ENCODE results near the gene RABL2A. TPM values are rescaled to one million over a fixed set of nuclear protein-coding genes. Genes with fewer than 3 reads are reported as not detected.
"Not testable (repeated sequence)": the region's sequence is repeated elsewhere in the genome, so short reads cannot be mapped to it uniquely, and the experiment has no call there.

RABL2A gene
- total and polyA plus RNA-seq, 5 experiments from 2014 or later: 11.0 to 53.4 (median 15.8) TPM

DNA sequence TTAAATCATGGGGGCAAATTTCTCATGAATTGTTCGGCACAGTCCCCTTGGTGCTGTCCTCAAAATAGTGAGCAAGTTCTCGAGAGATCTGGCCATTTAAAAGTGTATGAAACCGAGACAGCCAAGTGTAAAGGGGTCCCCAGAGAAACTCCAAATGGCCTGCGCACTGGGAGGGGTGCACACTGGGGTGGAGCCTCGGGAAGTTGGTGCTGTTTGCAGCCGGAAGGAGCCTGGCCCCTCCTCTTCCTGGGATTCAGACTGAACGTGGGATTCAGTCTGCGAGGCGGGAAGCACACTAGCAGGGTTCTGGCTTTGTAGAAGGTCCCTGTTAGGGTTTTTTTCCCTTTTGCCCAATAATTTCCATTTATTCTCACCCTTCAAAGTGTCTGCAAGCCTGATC, 48.8 kb downstream of the RABL2A start:
- POLR2A ChIA-PET: no interaction called here
- Mint-ChIP-seq H3K4me1 (peaks cover 0 to 9% (median 4%) of the 10 kb centered on the region in 4 donors), H3K4me3 (no peak overlapping the region), H3K36me3 (peaks cover 0 to 9% (median 0%) of the 10 kb centered on the region in 3 donors), H3K27ac (no peak overlapping the region), H3K27me3 (no peaks in the 10 kb centered on the region), H3K9me3 (peaks cover 0 to 13% (median 4%) of the 10 kb centered on the region in 9 donors)
- ATAC-seq: no peak
- DNase-seq: no peak

DNA sequence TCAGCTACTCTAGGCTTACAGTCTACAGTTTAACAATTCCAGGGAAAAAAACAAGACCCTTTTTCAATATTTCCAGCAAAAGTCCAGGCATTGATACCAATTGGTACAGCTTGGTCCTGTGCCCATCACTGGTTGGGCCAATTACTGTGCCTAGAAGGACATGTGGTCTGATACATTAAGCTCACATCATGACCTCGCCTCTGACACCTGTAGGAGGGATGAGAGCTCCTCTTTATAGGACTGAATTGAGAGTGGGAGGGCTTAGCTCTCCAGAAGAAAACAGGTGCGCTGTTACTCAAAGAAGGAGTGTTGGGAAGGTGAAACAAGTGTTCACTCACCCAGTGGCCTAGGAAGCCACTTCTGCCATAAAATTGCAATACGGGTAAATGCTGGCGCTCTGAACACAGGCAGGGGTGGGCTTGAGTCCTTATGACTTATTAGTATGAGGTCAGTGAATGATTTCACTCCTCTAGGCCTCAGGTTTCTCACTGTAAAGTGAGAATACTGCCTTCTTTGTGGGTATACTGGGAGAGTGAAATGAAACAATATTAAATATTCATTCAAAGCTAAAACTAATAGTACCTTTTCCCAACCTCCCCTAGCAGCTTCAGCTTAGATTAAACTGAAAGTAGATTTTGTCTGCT, 49.7 kb downstream of the RABL2A start:
- H3K4me3 Mint-ChIP-seq: no peak overlapping the region
- H3K9me3 Mint-ChIP-seq: peaks cover 0 to 13% (median 4%) of the 10 kb centered on the region in 9 donors
- H3K4me1 Mint-ChIP-seq: peaks cover 0 to 9% (median 4%) of the 10 kb centered on the region in 4 donors
- DNase-seq (no peak), ATAC-seq (no peak)
- H3K27ac Mint-ChIP-seq: peak overlapping the region in 1 of 10 donors; percentile 30
- no peaks in the 10 kb centered on the region for H3K27me3 Mint-ChIP-seq
- POLR2A ChIA-PET: no interaction called here
- peaks cover 0 to 9% (median 0%) of the 10 kb centered on the region in 3 donors for H3K36me3 Mint-ChIP-seq

DNA sequence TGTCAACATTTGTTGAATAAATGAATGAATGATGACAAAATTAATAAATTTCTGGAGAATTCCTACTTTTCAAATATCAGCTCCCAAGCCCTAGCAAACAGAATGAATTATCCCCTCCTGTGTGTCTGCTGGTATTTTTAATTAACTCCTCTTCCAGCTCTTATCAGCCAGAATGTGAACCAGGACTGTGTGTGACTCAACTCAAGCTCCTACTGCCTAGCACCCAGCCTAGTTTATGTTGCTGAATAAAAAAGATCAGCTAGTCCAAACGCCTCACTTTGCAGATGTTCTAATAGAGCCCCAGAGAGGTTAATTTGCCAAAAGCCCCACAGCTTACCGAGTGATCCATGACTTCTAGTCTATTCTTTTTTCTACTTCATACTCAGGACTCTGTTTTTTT, 50.3 kb downstream of the RABL2A start:
- DNase-seq (no peak), ATAC-seq (no peak)
- H3K4me3 Mint-ChIP-seq: no peak overlapping the region
- H3K27me3 Mint-ChIP-seq: no peaks in the 10 kb centered on the region
- H3K4me1 Mint-ChIP-seq: peaks cover 0 to 9% (median 4%) of the 10 kb centered on the region in 4 donors
- H3K27ac Mint-ChIP-seq: peak overlapping the region in 1 of 10 donors; percentile 30
- POLR2A ChIA-PET: no interaction called here
- H3K36me3 Mint-ChIP-seq: peaks cover 0 to 9% (median 0%) of the 10 kb centered on the region in 3 donors
- H3K9me3 Mint-ChIP-seq: peaks cover 0 to 13% (median 4%) of the 10 kb centered on the region in 9 donors

DNA sequence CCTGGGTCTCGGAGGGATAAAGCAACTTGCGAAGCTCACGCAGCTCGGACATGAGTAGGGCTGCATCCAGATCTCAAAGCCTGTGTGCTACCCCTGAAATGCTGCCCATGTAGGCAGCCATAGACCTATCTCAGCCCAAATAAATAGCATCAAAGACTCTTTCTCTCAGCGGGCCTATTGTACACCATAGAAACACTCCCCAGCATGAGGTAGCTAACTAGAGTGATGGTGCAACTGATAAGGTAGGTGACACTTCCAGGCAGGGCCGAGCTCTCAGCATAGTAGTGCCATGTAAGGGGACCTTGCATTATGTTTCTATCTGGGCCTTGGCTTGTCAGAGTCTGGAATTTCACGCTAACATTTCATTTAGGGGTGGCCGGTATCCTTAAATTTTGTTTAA, 52.4 kb downstream of the RABL2A start:
- ATAC-seq (no peak), DNase-seq (no peak)
- no peaks in the 10 kb centered on the region for H3K27me3 Mint-ChIP-seq
- no peak overlapping the region for H3K27ac Mint-ChIP-seq
- POLR2A ChIA-PET: no interaction called here
- H3K9me3 Mint-ChIP-seq: peaks cover 0 to 7% (median 0%) of the 10 kb centered on the region in 9 donors
- H3K4me3 Mint-ChIP-seq: no peak overlapping the region
- peaks cover 0 to 2% (median 0%) of the 10 kb centered on the region in 3 donors for H3K36me3 Mint-ChIP-seq
- peaks cover 0 to 7% (median under 1%) of the 10 kb centered on the region in 4 donors for H3K4me1 Mint-ChIP-seq

DNA sequence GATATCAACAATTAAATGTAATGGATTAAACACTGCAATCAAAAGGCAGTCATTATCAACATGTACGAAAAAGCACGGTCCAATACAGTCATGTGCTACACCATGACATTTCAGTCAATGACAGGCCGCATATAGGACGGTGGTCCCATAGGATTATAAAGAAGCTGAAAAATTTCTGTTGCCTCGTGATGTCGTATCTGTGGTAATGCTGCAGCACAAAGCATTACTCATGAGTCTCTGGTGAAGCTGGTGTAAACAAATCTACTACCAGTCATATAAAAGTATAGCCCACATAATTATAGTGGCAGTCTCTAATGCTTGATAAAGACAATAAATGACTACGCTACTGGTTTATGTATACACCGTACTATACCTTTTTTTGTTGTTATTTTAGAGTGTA, 58.4 kb downstream of the RABL2A start:
- peaks cover 0 to 2% (median 0%) of the 10 kb centered on the region in 3 donors for H3K36me3 Mint-ChIP-seq
- H3K4me1 Mint-ChIP-seq: peaks cover 0 to 2% (median under 1%) of the 10 kb centered on the region in 4 donors
- DNase-seq (no peak), ATAC-seq (no peak)
- H3K27ac Mint-ChIP-seq: no peak overlapping the region
- H3K4me3 Mint-ChIP-seq: no peak overlapping the region
- POLR2A ChIA-PET: no interaction called here
- H3K27me3 Mint-ChIP-seq: no peaks in the 10 kb centered on the region
- peaks cover 0 to 7% (median 0%) of the 10 kb centered on the region in 9 donors for H3K9me3 Mint-ChIP-seq

DNA sequence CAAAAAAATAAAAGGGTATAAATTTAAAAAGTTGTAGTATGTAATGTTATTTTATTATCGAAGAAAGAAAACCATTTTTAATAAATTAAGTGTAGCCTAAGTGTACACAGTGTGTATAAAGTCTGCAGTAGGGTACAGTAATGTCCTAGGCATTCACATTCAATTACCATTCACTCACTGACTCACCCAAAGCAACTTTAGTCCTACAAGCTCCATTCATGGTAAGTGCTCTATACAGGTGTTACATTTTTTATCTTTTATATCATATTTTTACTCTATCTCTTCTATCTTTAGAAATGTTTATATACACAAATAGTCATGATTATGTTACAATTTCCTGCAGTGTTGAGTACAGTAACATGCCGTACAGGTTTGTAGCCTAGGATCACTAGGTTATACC, 59.5 kb downstream of the RABL2A start:
- Mint-ChIP-seq H3K4me3 (no peak overlapping the region), H3K27me3 (no peaks in the 10 kb centered on the region), H3K9me3 (peaks cover 0 to 7% (median 0%) of the 10 kb centered on the region in 9 donors), H3K36me3 (peaks cover 0 to 2% (median 0%) of the 10 kb centered on the region in 3 donors), H3K4me1 (peaks cover 0 to 8% (median 3%) of the 10 kb centered on the region in 4 donors), H3K27ac (no peak overlapping the region)
- no peak for DNase-seq
- no peak for ATAC-seq
- POLR2A ChIA-PET: no interaction called here

DNA sequence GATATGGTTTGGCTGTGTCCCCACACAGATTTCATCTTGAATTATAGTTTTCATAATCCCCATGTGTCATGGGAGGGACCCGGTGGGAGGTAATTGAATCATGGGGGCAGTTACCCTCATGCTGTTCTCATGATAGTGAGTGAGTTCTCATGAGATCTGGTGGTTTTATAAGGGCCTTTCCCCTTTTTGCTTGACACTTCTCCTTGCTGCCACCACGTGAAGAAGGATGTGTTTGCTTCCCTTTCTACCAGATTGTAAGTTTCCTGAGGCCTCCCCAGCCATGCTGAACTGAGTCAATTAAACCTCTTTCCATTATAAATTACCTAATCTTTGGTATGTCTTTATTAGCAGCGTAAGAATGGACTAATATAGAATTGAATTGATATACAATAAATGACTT, 63.8 kb downstream of the RABL2A start:
- POLR2A ChIA-PET: interaction anchor here (0.5 kb wide), 1 partner anchor 80 kb away, joined by 4 read pairs; no protein-coding TSS in a partner anchor
- not testable (repeated sequence) for H3K36me3 Mint-ChIP-seq, ATAC-seq, H3K9me3 Mint-ChIP-seq, DNase-seq, H3K27me3 Mint-ChIP-seq, H3K27ac Mint-ChIP-seq, H3K4me3 Mint-ChIP-seq
- peaks cover 13 to 38% (median 28%) of the 10 kb centered on the region in 4 donors for H3K4me1 Mint-ChIP-seq

Small RNA genes within 50 kb of the gene (microRNA-seq; reads per million reads assigned to microRNA genes)
- gene MIR1302-3 (ENCODE audit: borderline microRNAs expressed): not detected

Other genes with a start within 250 kb of the RABL2A start
- 10 to 100 TPM; 47.6 to 48.5 TPM for gene ZNG1B, start 189.6 kb upstream of the RABL2A start, total RNA-seq
- gene ZNG1B, start 189.6 kb upstream of the RABL2A start, polyA plus RNA-seq: 10 to 100 TPM; 22.5 to 25.1 (median 23.4) TPM
- under 1 TPM; 0.21 to 0.41 TPM for gene FOXD4L1, start 128.6 kb upstream of the RABL2A start, total RNA-seq
- gene FOXD4L1, start 128.6 kb upstream of the RABL2A start, polyA plus RNA-seq: not detected
- 10 to 100 TPM; 34.9 to 35.0 TPM for gene SLC35F5, start 129.4 kb downstream of the RABL2A start, total RNA-seq
- gene SLC35F5, start 129.4 kb downstream of the RABL2A start, polyA plus RNA-seq: 1 to 10 TPM; 6.2 to 8.2 (median 7.1) TPM